ENCODE measurements around the gene RAPGEF1. TPM values are rescaled to one million over a fixed set of nuclear protein-coding genes. Genes with fewer than 3 reads are reported as not detected.

Gene RAPGEF1
- total RNA-seq, 1 experiment from 2014 or later = 55.6 TPM

DNA sequence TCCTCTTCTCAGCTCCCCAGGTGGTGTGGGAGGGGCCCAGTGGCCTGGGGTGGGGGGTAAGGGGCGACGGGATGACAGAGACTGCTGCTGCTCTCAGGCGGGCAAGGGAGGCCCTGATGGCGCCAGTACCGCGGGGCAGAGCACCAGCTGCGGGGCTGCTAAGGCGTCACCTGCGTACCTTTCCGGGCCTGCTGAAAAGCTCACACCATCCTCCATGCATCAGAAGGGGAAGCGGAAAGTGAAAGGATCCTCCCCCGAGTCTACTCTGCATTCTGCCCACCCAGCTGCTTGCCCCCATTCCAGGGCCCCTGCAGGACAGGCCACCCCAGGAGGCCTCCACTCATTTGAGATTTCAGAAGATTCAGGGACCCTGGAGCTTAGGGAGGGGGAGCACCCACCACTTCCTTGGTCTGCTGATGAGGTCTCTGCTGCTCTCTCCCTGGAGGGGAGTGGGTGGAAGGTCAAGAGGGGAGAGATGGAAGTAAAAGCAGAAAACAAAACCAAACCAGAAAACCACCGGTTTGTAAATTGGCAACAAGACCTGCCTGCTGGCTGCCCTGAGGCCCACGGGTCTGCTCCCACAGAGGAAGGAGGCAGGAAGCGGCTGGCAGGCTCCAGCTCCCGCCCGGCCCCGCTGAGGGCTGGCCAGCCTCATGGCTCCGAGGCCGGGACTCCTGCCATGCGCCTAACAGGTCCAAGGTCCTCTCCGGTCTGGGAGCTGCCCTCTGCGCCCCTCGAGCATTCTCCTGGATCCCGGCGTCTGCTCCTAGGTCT, 161.0 kb downstream of the RAPGEF1 start:
- Histone ChIP-seq H3K14ac (ENCODE audit: insufficient read depth, low read length) (no peak overlapping the region), H2BK5ac (ENCODE audit: insufficient read length, low read length) (no peak overlapping the region), H3K4me1 (ENCODE audit: insufficient read depth, low read length) (no peaks in the 10 kb centered on the region), H2BK12ac (ENCODE audit: insufficient read length, low read depth, low read length) (no peak overlapping the region), H4K8ac (replicated peaks; ENCODE audit: insufficient read length, low read depth, low read length) (no peak overlapping the region), H4K91ac (ENCODE audit: insufficient read length, low read depth, low read length) (no peak overlapping the region), H2BK15ac (ENCODE audit: low read depth, low read length) (no peak overlapping the region), H3K79me2 (ENCODE audit: insufficient read depth, low read length) (no peaks in the 10 kb centered on the region), H2AK5ac (ENCODE audit: insufficient read length, low read length) (no peak overlapping the region), H3K9ac (ENCODE audit: extremely low read depth, insufficient read length, low read length) (no peak overlapping the region), H2BK120ac (ENCODE audit: low read depth, low read length, poor library complexity, severe bottlenecking) (no peak overlapping the region), H3K4me2 (ENCODE audit: insufficient read depth, insufficient read length, low read length) (no peak overlapping the region), H3K56ac (ENCODE audit: insufficient read length, low read depth, low read length) (no peak overlapping the region), H4K20me1 (ENCODE audit: control insufficient read depth, insufficient read depth, insufficient read length) (no peaks in the 10 kb centered on the region), H2AFZ (ENCODE audit: low read length) (no peak overlapping the region), H3K9me3 (ENCODE audit: control insufficient read depth, low read depth, low read length) (no peaks in the 10 kb centered on the region), H3K79me1 (ENCODE audit: insufficient read depth, low read depth, low read length, poor library complexity, severe bottlenecking) (no peaks in the 10 kb centered on the region), H3K27ac (ENCODE audit: insufficient read length, low read depth, low read length) (no peak overlapping the region), H3K18ac (ENCODE audit: insufficient read length, low read depth, low read length) (no peak overlapping the region), H3K23ac (ENCODE audit: insufficient read length, low read depth, low read length) (no peak overlapping the region), H2BK20ac (ENCODE audit: low read depth, low read length, poor library complexity, severe bottlenecking) (no peak overlapping the region), H3K4ac (ENCODE audit: low read depth, low read length) (no peak overlapping the region), H3K27me3 (ENCODE audit: insufficient read depth, low read length) (no peaks in the 10 kb centered on the region), H3T11ph (ENCODE audit: low read length) (no peak overlapping the region), H3K23me2 (ENCODE audit: insufficient read length, low read depth, low read length, poor library complexity, severe bottlenecking) (no peaks in the 10 kb centered on the region), H4K5ac (ENCODE audit: insufficient read length, low read depth, low read length) (no peak overlapping the region)
- Mint-ChIP-seq H3K27me3 (ENCODE audit: low read depth) (no peaks in the 10 kb centered on the region), H3K36me3 (ENCODE audit: insufficient read depth in 1 of 3, low read depth in 3 of 3) (peaks cover 8 to 39% (median 30%) of the 10 kb centered on the region in 3 experiments; a peak in 6 of 7 replicates), H3K9me3 (no peaks in the 10 kb centered on the region), H3K27ac (peak overlapping the region in 1 of 3 experiments; percentile 7; a peak in 1 of 7 replicates), H3K4me3 (no peak overlapping the region), H3K4me1 (0 out of 4 replicates have a peak, but pooled peaks cover 0 to 4% of the 10 kb centered on the region in 2 experiments)
- WGBS (ENCODE audit: extremely low coverage, insufficient read length, low lambda C conversion rate) = no CpG with 5 or more reads among the region's 26 CpGs
- TF ChIP-seq, protein P1, sequence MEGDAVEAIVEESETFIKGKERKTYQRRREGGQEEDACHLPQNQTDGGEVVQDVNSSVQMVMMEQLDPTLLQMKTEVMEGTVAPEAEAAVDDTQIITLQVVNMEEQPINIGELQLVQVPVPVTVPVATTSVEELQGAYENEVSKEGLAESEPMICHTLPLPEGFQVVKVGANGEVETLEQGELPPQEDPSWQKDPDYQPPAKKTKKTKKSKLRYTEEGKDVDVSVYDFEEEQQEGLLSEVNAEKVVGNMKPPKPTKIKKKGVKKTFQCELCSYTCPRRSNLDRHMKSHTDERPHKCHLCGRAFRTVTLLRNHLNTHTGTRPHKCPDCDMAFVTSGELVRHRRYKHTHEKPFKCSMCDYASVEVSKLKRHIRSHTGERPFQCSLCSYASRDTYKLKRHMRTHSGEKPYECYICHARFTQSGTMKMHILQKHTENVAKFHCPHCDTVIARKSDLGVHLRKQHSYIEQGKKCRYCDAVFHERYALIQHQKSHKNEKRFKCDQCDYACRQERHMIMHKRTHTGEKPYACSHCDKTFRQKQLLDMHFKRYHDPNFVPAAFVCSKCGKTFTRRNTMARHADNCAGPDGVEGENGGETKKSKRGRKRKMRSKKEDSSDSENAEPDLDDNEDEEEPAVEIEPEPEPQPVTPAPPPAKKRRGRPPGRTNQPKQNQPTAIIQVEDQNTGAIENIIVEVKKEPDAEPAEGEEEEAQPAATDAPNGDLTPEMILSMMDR (conservative IDR thresholded peaks at IDR 0.05) = no peak
- DNase-seq = no peak

All from H9 (cell line).